Loucy (cell line): Measurements from ENCODE around the gene TENT5A.

ENCODE experiments used
- CTCF ChIP-seq: fragments of 200-600 bp; sonication (generic); conservative IDR thresholded peaks from 2 replicates; pipeline ENCODE4 v1.5.1; 2014; ENCODE audit warnings: mild to moderate bottlenecking, antibody characterized with exemption, low read length
- EZH2phosphoT487 ChIP-seq: fragments of 200-600 bp; IDR thresholded peaks from 2 replicates; pipeline ENCODE4 v1.6.1; 2018; ENCODE audit warnings: antibody characterized with exemption, mild to moderate bottlenecking, moderate library complexity, borderline replicate concordance

- no peak for TF ChIP-seq CTCF
- TF ChIP-seq EZH2phosphoT487 = no peak
Measured at GRCh38 chr6:81759782-81760181, 7.3 kb upstream of the TENT5A start.
